ENCODE measurements around the gene SHH.

Gene SHH

DNA sequence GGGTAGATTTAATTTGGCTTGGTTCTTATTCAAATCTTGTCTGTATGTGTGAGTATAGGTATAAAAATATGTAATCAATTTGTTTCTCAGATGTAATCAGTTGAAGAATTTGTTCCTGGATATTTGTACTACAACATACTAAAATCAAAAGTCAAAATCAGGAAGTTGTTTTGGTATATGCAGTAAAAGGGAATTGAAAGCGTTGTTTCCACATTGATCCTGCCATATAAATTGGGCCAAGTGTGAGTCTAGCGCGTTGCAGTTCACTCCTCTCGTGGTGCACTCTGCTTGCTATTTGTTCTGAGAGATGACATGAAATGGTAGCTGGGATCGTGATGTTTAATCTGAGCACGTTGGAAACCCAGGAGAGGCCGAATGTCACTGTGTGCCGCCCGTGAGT, 55.9 kb downstream of the SHH start:
- TF ChIP-seq, protein P1, sequence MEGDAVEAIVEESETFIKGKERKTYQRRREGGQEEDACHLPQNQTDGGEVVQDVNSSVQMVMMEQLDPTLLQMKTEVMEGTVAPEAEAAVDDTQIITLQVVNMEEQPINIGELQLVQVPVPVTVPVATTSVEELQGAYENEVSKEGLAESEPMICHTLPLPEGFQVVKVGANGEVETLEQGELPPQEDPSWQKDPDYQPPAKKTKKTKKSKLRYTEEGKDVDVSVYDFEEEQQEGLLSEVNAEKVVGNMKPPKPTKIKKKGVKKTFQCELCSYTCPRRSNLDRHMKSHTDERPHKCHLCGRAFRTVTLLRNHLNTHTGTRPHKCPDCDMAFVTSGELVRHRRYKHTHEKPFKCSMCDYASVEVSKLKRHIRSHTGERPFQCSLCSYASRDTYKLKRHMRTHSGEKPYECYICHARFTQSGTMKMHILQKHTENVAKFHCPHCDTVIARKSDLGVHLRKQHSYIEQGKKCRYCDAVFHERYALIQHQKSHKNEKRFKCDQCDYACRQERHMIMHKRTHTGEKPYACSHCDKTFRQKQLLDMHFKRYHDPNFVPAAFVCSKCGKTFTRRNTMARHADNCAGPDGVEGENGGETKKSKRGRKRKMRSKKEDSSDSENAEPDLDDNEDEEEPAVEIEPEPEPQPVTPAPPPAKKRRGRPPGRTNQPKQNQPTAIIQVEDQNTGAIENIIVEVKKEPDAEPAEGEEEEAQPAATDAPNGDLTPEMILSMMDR (conservative IDR thresholded peaks at IDR 0.05; ENCODE audit: low read length), result no peak
- no peak for TF ChIP-seq EZH2phosphoT487 (IDR thresholded peaks at IDR 0.05; ENCODE audit: borderline replicate concordance)
- Histone ChIP-seq H3K4me2 (ENCODE audit: low read depth, low read length, poor library complexity, severe bottlenecking) (no peak overlapping the region), H3K36me3 (ENCODE audit: insufficient read depth, low read length) (peaks cover 68% of the 10 kb centered on the region), H3K9me2 (replicated peaks; ENCODE audit: low read depth, low read length) (no peaks in the 10 kb centered on the region), H4K20me1 (ENCODE audit: insufficient read depth, low read length, poor library complexity, severe bottlenecking) (peaks cover 20% of the 10 kb centered on the region), H2AFZ (ENCODE audit: low read length) (no peak overlapping the region), H3K4me1 (ENCODE audit: insufficient read depth, low read length, poor library complexity, severe bottlenecking) (peaks cover 19% of the 10 kb centered on the region), H3F3A (ENCODE audit: low read depth) (no peaks in the 10 kb centered on the region), H3K9ac (ENCODE audit: low read depth, low read length, poor library complexity, severe bottlenecking) (no peak overlapping the region), H3K4me3 (ENCODE audit: low read length, poor library complexity, severe bottlenecking) (no peak overlapping the region), H3K79me2 (ENCODE audit: insufficient read depth, low read length) (peaks cover 99% of the 10 kb centered on the region), H3K27me3 (ENCODE audit: insufficient read depth, low read length, poor library complexity, severe bottlenecking) (no peaks in the 10 kb centered on the region), H3K9me3 (ENCODE audit: insufficient read depth, low read depth, low read length) (0 out of 2 replicates have a peak, but pooled peaks cover 3% of the 10 kb centered on the region)

DNA sequence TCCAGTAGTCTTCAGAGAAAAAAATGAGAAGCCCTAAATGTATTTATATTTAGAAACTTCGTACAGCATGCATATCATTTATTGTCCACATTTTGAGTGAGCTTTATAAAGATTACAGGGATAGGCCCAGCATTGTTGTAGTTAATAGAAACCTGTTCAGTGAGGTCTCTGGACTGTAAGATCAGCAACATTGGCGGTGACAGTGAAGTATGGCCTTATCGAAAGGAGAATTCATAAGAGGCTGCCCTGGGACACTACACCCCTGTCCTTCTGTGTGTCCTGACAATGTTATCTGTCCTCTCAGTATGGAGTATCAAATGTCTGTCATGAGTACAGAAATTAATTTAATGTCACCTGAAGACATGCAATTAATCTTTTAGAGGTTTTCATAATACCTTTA, 57.2 kb downstream of the SHH start:
- TF ChIP-seq, protein P1 (conservative IDR thresholded peaks at IDR 0.05; ENCODE audit: low read length), result no peak
- no peak for TF ChIP-seq EZH2phosphoT487 (IDR thresholded peaks at IDR 0.05; ENCODE audit: borderline replicate concordance)
- H3K4me2 ChIP-seq (ENCODE audit: low read depth, low read length, poor library complexity, severe bottlenecking), result no peak overlapping the region
- H3K9me2 ChIP-seq (replicated peaks; ENCODE audit: low read depth, low read length), result no peaks in the 10 kb centered on the region
- no peak overlapping the region for H3K9ac ChIP-seq (ENCODE audit: low read depth, low read length, poor library complexity, severe bottlenecking)
- no peaks in the 10 kb centered on the region for H3K27me3 ChIP-seq (ENCODE audit: insufficient read depth, low read length, poor library complexity, severe bottlenecking)
- peaks cover 64% of the 10 kb centered on the region for H3K36me3 ChIP-seq (ENCODE audit: insufficient read depth, low read length)
- peaks cover 24% of the 10 kb centered on the region for H4K20me1 ChIP-seq (ENCODE audit: insufficient read depth, low read length, poor library complexity, severe bottlenecking)
- H3K4me3 ChIP-seq (ENCODE audit: low read length, poor library complexity, severe bottlenecking), result no peak overlapping the region
- peaks cover 98% of the 10 kb centered on the region for H3K79me2 ChIP-seq (ENCODE audit: insufficient read depth, low read length)
- H3F3A ChIP-seq (ENCODE audit: low read depth), result no peaks in the 10 kb centered on the region
- 0 out of 2 replicates have a peak, but pooled peaks cover 3% of the 10 kb centered on the region for H3K9me3 ChIP-seq (ENCODE audit: insufficient read depth, low read depth, low read length)
- peaks cover 8% of the 10 kb centered on the region for H3K4me1 ChIP-seq (ENCODE audit: insufficient read depth, low read length, poor library complexity, severe bottlenecking)
- H2AFZ ChIP-seq (ENCODE audit: low read length), result no peak overlapping the region

DNA sequence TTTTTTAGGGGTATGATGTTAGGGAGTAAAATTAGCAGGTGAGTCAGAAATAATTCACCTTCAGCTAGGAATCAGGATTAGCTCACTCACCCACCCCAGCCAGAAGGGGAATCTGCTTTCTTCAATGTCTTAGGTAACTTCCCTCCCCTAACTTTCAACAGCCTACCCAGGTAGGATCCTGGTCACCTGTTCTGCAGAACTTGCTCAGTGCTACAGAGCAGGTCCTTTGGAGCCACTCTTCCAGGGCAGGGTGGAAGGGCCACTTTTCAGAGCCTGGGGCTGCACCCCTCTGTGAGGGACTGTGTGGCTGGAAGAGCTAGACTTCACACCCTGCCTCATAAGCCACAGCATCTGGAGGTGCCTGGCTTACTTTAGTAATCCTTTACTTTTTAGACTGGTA, 58.1 kb downstream of the SHH start:
- peaks cover 25% of the 10 kb centered on the region for H4K20me1 ChIP-seq (ENCODE audit: insufficient read depth, low read length, poor library complexity, severe bottlenecking)
- H3K9me2 ChIP-seq (replicated peaks; ENCODE audit: low read depth, low read length), result no peaks in the 10 kb centered on the region
- no peak overlapping the region for H2AFZ ChIP-seq (ENCODE audit: low read length)
- H3K79me2 ChIP-seq (ENCODE audit: insufficient read depth, low read length), result peaks cover 99% of the 10 kb centered on the region
- peaks cover 8% of the 10 kb centered on the region for H3K4me1 ChIP-seq (ENCODE audit: insufficient read depth, low read length, poor library complexity, severe bottlenecking)
- no peak overlapping the region for H3K4me3 ChIP-seq (ENCODE audit: low read length, poor library complexity, severe bottlenecking)
- no peaks in the 10 kb centered on the region for H3K27me3 ChIP-seq (ENCODE audit: insufficient read depth, low read length, poor library complexity, severe bottlenecking)
- TF ChIP-seq, protein P1 (conservative IDR thresholded peaks at IDR 0.05; ENCODE audit: low read length), result no peak
- no peak for TF ChIP-seq EZH2phosphoT487 (IDR thresholded peaks at IDR 0.05; ENCODE audit: borderline replicate concordance)
- no peak overlapping the region for H3K9ac ChIP-seq (ENCODE audit: low read depth, low read length, poor library complexity, severe bottlenecking)
- no peak overlapping the region for H3K4me2 ChIP-seq (ENCODE audit: low read depth, low read length, poor library complexity, severe bottlenecking)
- peaks cover 66% of the 10 kb centered on the region for H3K36me3 ChIP-seq (ENCODE audit: insufficient read depth, low read length)
- no peaks in the 10 kb centered on the region for H3F3A ChIP-seq (ENCODE audit: low read depth)
- 0 out of 2 replicates have a peak, but pooled peaks cover 3% of the 10 kb centered on the region for H3K9me3 ChIP-seq (ENCODE audit: insufficient read depth, low read depth, low read length)

All from Loucy (cell line).